NT2/D1 (cell line): ENCODE data around the gene TAMALIN.

Experiments used
- DNase-seq: peaks from one replicate; pipeline ENCODE4 v3.0.0-alpha.2; 2011; ENCODE audit warnings: low read depth, low spot score
- H3K27me3 ChIP-seq: 2 replicates; pipeline ENCODE4 v1.6.0; 2011; ENCODE audit warnings: mild to moderate bottlenecking; ENCODE audit not compliant: insufficient read length, insufficient read depth
- H3K36me3 ChIP-seq: 2 replicates; pipeline ENCODE4 v1.6.1; 2011; ENCODE audit warnings: mild to moderate bottlenecking, low read length, mixed read lengths; ENCODE audit not compliant: insufficient read depth, insufficient read length
- H3K4me1 ChIP-seq: 2 replicates; pipeline ENCODE4 v1.5.1; 2011; ENCODE audit not compliant: insufficient read depth, insufficient read length
- H3K4me3 ChIP-seq: 2 replicates; pipeline ENCODE4 v1.5.1; 2011; ENCODE audit warnings: low read depth; ENCODE audit not compliant: insufficient read length
- H3K9ac ChIP-seq: 2 replicates; pipeline ENCODE4 v1.6.0; 2011; ENCODE audit warnings: low read depth; ENCODE audit not compliant: insufficient read length
- H3K9me3 ChIP-seq: 2 replicates; pipeline ENCODE4 v1.5.1; 2011; ENCODE audit warnings: mild to moderate bottlenecking, low read length; ENCODE audit not compliant: insufficient read depth
- SUZ12 ChIP-seq: IDR thresholded peaks from 2 replicates; pipeline ENCODE4 v1.6.1; 2011; ENCODE audit not compliant: insufficient read length, insufficient read depth; ENCODE audit errors: extremely low read depth
- YY1 ChIP-seq: IDR thresholded peaks from 2 replicates; pipeline ENCODE4 v1.6.1; 2011; ENCODE audit not compliant: insufficient read length, insufficient read depth
- ZNF274 ChIP-seq: IDR thresholded peaks from 2 replicates; pipeline ENCODE4 v1.6.1; 2011; ENCODE audit warnings: mild to moderate bottlenecking, low read depth, low read length

Gene TAMALIN

DNA sequence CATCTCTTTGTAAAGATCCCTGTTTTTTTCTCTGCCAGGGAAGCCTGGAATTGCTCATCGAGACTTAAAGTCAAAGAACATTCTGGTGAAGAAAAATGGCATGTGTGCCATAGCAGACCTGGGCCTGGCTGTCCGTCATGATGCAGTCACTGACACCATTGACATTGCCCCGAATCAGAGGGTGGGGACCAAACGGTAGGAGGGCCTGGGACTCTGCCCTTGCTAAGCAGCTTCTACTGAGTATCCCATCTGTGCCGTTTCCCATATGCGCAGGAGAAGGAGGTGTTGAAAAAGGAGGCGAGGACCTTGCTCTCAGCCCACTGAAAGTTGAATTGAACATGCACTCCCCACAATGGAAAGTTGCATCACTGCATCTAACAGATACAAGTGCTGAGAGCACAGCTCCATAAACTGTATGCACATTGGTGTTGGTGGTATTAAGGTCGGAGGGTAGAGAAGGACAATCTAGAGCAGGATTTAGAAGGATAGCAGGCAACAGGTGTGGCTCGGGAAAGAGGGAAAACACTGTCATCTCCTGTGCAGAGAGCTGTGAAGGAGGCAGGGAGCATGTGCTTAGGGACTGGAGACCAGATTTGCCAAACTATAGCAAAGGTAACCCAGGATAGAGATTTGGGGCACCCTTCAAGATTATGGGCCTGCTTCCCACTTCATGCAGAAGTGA is 21.5 kb upstream of the TAMALIN start:
- Histone ChIP-seq H3K9me3 (no peaks in the 10 kb centered on the region), H3K36me3 (peaks cover 81% of the 10 kb centered on the region), H3K27me3 (no peaks in the 10 kb centered on the region), H3K9ac (no peak overlapping the region), H3K4me1 (no peaks in the 10 kb centered on the region), H3K4me3 (no peak overlapping the region)
- TF ChIP-seq SUZ12: no peak
- TF ChIP-seq ZNF274: no peak
- TF ChIP-seq YY1: no peak
- DNase-seq: no peak

DNA sequence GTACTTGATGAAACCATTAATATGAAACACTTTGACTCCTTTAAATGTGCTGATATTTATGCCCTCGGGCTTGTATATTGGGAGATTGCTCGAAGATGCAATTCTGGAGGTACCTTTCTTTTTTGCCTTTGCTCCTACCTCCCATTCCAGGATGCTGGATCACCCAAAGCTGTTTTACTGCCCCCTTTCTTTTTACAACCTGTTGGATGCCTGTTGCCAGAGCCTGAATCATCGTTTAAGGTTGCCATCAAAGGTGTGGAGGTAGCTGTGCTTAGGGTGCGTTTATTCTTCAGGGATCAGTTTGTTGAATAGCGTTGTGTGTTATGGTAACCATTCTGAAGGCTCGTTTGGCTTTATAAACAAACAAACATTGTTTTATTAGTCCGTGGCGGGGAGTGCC is 19.9 kb upstream of the TAMALIN start:
- Histone ChIP-seq H3K36me3 (peaks cover 79% of the 10 kb centered on the region), H3K27me3 (no peaks in the 10 kb centered on the region), H3K9me3 (no peaks in the 10 kb centered on the region), H3K4me1 (no peaks in the 10 kb centered on the region), H3K9ac (no peak overlapping the region), H3K4me3 (no peak overlapping the region)
- DNase-seq: no peak
- no peak for TF ChIP-seq YY1
- no peak for TF ChIP-seq SUZ12
- TF ChIP-seq ZNF274: no peak

DNA sequence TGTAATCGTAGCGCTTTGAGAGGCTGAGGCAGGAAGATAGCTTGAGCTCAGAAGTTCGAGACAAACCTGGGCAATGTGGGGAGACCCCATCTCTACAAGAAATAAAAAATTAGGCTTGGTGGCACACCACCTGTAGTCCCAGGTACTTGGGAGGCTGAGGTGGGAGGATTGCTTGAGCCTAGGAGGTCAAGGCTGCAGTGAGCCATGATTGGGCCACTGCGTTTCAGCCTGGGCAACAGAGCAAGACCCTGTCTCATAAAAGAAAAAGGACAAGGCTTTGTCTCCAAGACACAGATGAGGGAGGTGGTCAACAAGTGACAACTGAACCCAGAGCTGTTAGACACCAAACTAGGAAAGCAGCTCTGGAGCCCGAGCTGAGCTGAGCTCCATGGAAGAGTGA is 14.5 kb upstream of the TAMALIN start:
- TF ChIP-seq YY1 (no peak), ZNF274 (no peak), SUZ12 (no peak)
- peaks cover 66% of the 10 kb centered on the region for H3K36me3 ChIP-seq
- no peak overlapping the region for H3K4me3 ChIP-seq
- no peaks in the 10 kb centered on the region for H3K27me3 ChIP-seq
- no peak overlapping the region for H3K9ac ChIP-seq
- DNase-seq: no peak
- peaks cover 13% of the 10 kb centered on the region for H3K4me1 ChIP-seq
- no peaks in the 10 kb centered on the region for H3K9me3 ChIP-seq

DNA sequence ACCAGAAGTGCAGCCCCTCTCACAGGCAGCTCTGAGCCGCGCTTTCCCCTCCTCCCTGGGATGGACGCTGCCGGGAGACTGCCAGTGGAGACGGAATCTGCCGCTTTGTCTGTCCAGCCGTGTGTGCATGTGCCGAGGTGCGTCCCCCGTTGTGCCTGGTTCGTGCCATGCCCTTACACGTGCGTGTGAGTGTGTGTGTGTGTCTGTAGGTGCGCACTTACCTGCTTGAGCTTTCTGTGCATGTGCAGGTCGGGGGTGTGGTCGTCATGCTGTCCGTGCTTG is 12.3 kb upstream of the TAMALIN start:
- Histone ChIP-seq H3K9me3 (no peaks in the 10 kb centered on the region), H3K27me3 (no peaks in the 10 kb centered on the region), H3K4me3 (no peak overlapping the region), H3K4me1 (peaks cover 13% of the 10 kb centered on the region), H3K36me3 (peaks cover 65% of the 10 kb centered on the region), H3K9ac (peak overlapping the region; percentile 34)
- no peak for TF ChIP-seq ZNF274
- no peak for DNase-seq

DNA sequence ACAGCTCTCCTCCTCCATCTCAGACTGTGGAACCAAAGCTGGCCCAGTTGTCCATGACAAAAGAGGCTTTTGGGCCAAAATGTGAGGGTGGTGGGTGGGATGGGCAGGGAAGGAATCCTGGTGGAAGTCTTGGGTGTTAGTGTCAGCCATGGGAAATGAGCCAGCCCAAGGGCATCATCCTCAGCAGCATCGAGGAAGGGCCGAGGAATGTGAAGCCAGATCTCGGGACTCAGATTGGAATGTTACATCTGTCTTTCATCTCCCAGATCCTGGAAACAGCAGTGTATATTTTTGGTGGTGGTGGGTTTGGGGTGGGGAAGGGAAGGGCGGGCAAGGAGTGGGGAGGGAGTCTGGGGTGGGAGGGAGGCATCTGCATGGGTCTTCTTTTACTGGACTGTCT is 11.8 kb upstream of the TAMALIN start:
- no peak for DNase-seq
- H3K4me3 ChIP-seq: no peak overlapping the region
- H3K9ac ChIP-seq: no peak overlapping the region
- no peak for TF ChIP-seq SUZ12
- TF ChIP-seq YY1: no peak
- TF ChIP-seq ZNF274: no peak
- H3K27me3 ChIP-seq: no peaks in the 10 kb centered on the region
- peaks cover 13% of the 10 kb centered on the region for H3K4me1 ChIP-seq
- no peaks in the 10 kb centered on the region for H3K9me3 ChIP-seq
- H3K36me3 ChIP-seq: peaks cover 64% of the 10 kb centered on the region

DNA sequence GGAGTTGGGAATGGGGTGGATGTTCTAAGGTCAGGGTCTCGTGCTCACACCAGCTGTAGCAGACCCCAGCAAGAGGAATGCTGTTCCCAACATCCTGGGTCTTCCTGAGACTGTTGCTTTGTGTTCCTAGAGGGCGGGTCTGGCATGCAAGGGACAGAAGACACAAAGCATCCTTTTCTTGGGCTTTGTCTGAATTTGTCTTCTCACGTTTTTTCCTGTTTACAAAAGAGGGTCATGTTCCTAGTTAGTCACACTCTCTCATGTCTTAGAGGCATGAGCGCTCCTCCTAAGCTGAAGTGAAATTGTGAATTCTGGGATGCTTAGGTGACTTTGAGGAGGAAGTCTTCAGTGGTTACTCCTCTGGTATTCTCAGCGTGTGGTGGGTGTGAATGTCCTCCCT is 9.6 kb upstream of the TAMALIN start:
- Histone ChIP-seq H3K4me3 (no peak overlapping the region), H3K4me1 (peaks cover 13% of the 10 kb centered on the region), H3K27me3 (no peaks in the 10 kb centered on the region), H3K36me3 (peaks cover 51% of the 10 kb centered on the region), H3K9ac (no peak overlapping the region), H3K9me3 (no peaks in the 10 kb centered on the region)
- DNase-seq: no peak
- TF ChIP-seq YY1: no peak
- TF ChIP-seq SUZ12: no peak
- no peak for TF ChIP-seq ZNF274

DNA sequence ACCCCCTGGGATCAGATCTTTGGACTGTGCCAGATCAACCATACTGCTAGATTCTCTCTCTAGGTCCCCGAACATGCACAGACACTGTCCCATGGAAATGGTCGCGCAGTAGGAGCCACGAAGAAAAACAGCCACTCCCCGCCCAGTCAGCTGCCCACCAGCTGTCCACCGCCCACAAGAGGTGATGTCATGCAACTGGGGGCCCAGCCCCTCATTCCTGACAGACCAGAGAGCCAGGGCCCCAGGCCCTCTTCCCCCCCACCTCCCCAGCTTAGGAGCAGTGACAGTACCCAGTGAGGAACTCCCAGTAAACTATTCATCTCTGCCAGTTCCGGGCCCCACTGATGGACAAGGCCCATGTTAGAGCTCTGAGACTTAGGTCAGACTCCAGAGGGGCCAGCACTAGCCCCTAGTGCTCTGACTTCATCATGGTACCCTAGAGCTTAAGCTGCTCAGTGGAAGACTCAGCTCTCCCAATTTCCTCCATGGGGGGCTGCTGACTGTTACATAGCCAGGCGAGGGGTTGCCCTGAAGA is 3.7 kb upstream of the TAMALIN start:
- H3K4me1 ChIP-seq: peaks cover 22% of the 10 kb centered on the region
- H3K4me3 ChIP-seq: no peak overlapping the region
- no peaks in the 10 kb centered on the region for H3K9me3 ChIP-seq
- H3K36me3 ChIP-seq: peaks cover 14% of the 10 kb centered on the region
- H3K27me3 ChIP-seq: peaks cover 10% of the 10 kb centered on the region
- no peak overlapping the region for H3K9ac ChIP-seq
- DNase-seq: no peak
- TF ChIP-seq YY1: no peak
- TF ChIP-seq SUZ12: no peak
- TF ChIP-seq ZNF274: no peak

DNA sequence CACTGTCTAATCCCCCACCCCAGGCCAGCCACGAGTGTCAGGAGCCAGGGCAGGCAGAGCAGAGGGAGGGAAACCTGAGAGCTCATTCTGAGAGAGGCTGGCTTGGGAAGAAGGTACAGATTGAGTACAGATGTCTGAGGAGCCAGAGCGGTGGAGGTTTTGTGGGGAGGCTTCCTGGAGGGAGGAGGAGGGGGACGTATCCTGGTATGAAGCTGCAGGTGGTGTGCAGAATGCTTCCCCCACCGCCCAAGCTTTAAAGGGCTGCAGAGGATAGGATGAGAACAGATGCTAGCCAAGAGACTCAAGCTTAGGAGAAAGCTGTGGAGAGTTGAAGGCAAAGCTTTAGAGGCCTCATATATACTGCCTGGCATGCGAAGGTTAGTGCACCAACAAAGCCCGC is 3.2 kb upstream of the TAMALIN start:
- H3K36me3 ChIP-seq: peaks cover 17% of the 10 kb centered on the region
- TF ChIP-seq ZNF274 (no peak), SUZ12 (no peak), YY1 (no peak)

More for the DNA sequence above, 3.2 kb upstream of the TAMALIN start:
- Histone ChIP-seq H3K27me3 (peaks cover 12% of the 10 kb centered on the region), H3K9ac (no peak overlapping the region), H3K4me3 (no peak overlapping the region), H3K4me1 (peaks cover 26% of the 10 kb centered on the region), H3K9me3 (no peaks in the 10 kb centered on the region)
- no peak for DNase-seq
